HG02798 (cell line): ENCODE results near the gene L3MBTL3.
"Not testable (repeated sequence)": the region's sequence is repeated elsewhere in the genome, so short reads cannot be mapped to it uniquely, and the experiment has no call there.

Source experiments
- ATAC-seq: cut with Tn5 transposase; IDR thresholded peaks from one replicate; pipeline ENCODE4 v1.9.1; 2021; ENCODE audit warnings: mild to moderate bottlenecking; ENCODE audit not compliant: unreplicated experiment, poor library complexity

L3MBTL3 gene

GRCh38 chr6:130069485-130069884 lies 51.1 kb downstream of the L3MBTL3 start:
- no peak for ATAC-seq

- no peak for ATAC-seq
These were observed 51.9 kb downstream of the L3MBTL3 start for GRCh38 chr6:130070326-130070725.

- ATAC-seq: no peak
These were observed 52.4 kb downstream of the L3MBTL3 start for GRCh38 chr6:130070792-130071191.

- no peak for ATAC-seq
These were observed 57.6 kb downstream of the L3MBTL3 start for GRCh38 chr6:130075879-130076460.

GRCh38 chr6:130076512-130076911 lies 58.1 kb downstream of the L3MBTL3 start:
- no peak for ATAC-seq

GRCh38 chr6:130090796-130091195 lies 72.4 kb downstream of the L3MBTL3 start:
- no peak for ATAC-seq

GRCh38 chr6:130093546-130093945 lies 75.2 kb downstream of the L3MBTL3 start:
- ATAC-seq: no peak

GRCh38 chr6:130098317-130098716 lies 79.9 kb downstream of the L3MBTL3 start:
- no peak for ATAC-seq

GRCh38 chr6:130099119-130099518 lies 80.7 kb downstream of the L3MBTL3 start:
- ATAC-seq: no peak

- ATAC-seq: peak; percentile 91
These were observed 87.8 kb downstream of the L3MBTL3 start for GRCh38 chr6:130105996-130106704.

- no peak for ATAC-seq
These were observed 89.3 kb downstream of the L3MBTL3 start for GRCh38 chr6:130107710-130108109.

- ATAC-seq: no peak
These were observed 92.7 kb downstream of the L3MBTL3 start for GRCh38 chr6:130111031-130111430.

- no peak for ATAC-seq
These were observed 94.9 kb downstream of the L3MBTL3 start for GRCh38 chr6:130113201-130113710.

GRCh38 chr6:130115036-130115435 lies 96.7 kb downstream of the L3MBTL3 start:
- ATAC-seq: peak; percentile 96

GRCh38 chr6:130116273-130116672 lies 97.9 kb downstream of the L3MBTL3 start:
- ATAC-seq: peak; percentile 33

GRCh38 chr6:130117187-130117701 lies 98.9 kb downstream of the L3MBTL3 start:
- not testable (repeated sequence) for ATAC-seq

GRCh38 chr6:130118236-130118635 lies 99.9 kb downstream of the L3MBTL3 start:
- ATAC-seq: no peak

- no peak for ATAC-seq
These were observed 100.8 kb downstream of the L3MBTL3 start for GRCh38 chr6:130119211-130119610.

GRCh38 chr6:130120731-130121130 lies 102.3 kb downstream of the L3MBTL3 start:
- ATAC-seq: no peak

GRCh38 chr6:130122243-130122642 lies 103.9 kb downstream of the L3MBTL3 start:
- no peak for ATAC-seq

GRCh38 chr6:130127195-130127594 lies 108.8 kb downstream of the L3MBTL3 start:
- ATAC-seq: no peak

GRCh38 chr6:130128326-130128725 lies 109.9 kb downstream of the L3MBTL3 start:
- ATAC-seq: no peak
